GM18861 (cell line): ENCODE results near the gene SEMA4A.

Experiments used
- ATAC-seq: cut with Tn5 transposase; IDR thresholded peaks from one replicate; pipeline ENCODE4 v1.9.1; 2021; ENCODE audit not compliant: unreplicated experiment

The SEMA4A gene

GRCh38 chr1:156226116-156226538 is 72.7 kb downstream of the SEMA4A start:
- ATAC-seq, result peak; percentile 60

GRCh38 chr1:156226782-156227181 is 73.4 kb downstream of the SEMA4A start:
- no peak for ATAC-seq
